HT-29 (cell line): ENCODE data around the gene MAP4K2. TPM values are rescaled to one million over a fixed set of nuclear protein-coding genes. Genes with fewer than 3 reads are reported as not detected.

Source experiments
- DNase-seq: peaks from one replicate; pipeline ENCODE4 v3.0.0-alpha.2; 2015; ENCODE audit warnings: low spot score
- total RNA-seq: library from RNA; depleted of rRNA; stranded (reverse); fragments of >200 nt; shearing (Covaris generic); gene quantifications from 2 replicates; pipeline ENCODE4 v1.2.3, GENCODE V29; 2014; rRNA removed

Gene MAP4K2
- total RNA-seq, 1 experiment from 2014 or later: 57.0 TPM

DNA sequence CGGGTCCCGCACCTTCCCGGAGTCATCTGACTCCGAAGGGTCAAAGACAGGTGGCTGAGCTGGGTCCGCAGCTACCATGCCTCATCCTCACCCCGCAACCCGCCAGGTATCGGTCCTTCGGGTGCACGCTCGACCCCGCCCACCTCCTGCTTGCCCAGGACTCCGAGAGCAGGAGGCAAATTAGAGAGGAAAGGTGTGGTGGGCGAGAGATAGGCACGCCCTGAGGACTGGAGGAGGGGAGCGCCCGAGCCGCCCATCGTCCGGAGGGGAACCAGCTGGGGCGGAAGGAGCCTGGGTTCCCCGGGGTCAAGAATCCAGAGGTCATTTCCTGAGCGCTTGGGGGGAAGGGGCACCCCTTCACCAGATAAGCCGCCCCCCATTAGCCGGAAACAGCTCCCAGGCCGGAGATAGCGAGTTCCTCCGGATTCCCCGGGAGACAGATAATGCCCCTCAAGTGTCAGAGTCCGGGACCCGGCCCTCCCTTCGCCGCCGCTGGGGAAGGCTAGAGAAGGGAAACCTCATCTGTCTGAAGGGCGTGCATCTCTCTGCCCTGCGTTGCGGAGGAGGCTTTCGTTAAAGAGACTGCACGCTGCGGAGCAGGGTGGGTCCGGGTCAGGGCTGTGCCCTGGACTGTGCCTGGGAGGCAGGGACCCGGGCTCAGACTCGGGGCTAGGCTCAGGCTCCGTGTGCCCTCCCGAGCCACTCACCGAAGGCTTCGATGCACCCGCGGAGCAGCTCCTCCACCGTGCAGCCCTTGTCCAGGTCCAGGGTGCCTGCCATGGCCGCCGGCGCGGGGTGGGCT is 60.7 kb downstream of the MAP4K2 start:
- peak; percentile 24 for DNase-seq

DNA sequence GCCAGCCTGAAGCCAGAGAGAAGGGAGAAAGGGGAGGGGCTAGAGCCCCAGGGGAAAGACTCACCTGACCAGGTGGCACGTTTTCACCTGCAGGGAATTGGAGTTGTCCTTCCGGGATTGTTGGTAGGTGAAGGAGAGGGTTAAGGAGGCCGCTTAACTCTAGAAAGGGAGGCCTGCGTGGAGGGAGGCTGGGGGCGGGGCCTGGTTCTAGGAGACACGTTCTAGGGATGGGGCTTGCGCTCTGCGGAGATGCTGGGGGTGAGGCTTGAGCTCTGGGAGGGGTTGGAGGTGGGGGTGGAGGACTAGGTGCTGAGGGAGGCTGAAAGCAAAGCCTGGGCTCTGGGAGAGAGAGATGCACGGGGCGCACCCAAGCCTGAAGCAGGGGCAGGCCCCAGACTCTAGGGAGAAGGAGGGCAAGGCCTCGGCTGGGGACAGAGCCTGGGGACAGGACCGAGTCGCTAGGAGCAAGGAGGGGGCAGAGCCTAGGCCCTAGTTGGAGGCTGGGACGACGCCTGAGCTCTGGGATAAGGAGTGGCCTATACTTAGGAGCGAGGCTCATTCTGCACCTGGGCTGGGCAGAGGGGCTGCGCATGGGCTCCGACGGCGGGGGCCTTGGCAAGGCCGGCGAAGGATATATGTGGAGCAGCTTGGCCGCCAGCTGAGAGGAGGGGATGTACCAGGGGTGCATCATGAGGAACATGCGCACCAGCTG is 61.5 kb downstream of the MAP4K2 start:
- no peak for DNase-seq

- no peak for DNase-seq
Measured at GRCh38 chr11:64739871-64740270, 63.1 kb downstream of the MAP4K2 start.

DNA sequence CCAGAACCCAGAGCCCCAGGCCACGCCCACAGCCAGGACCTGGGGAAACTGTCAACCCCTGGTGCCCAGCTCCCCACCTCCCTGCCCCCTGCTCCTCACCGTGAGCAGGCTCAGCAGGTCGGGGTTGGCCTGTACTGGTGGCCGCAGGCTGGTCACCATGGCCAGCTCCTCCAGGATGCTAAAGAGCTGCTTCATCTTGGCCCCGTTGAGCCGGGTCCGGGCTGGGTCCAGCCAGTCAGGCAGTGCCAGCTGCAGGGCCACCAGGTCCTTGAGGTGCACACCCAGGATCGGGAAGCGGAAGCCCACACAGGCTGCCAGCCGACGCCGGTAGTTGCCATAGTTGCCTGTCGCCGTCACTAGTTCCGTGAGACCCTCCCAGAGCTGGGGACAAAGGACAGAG is 66.4 kb downstream of the MAP4K2 start:
- DNase-seq: no peak

- no peak for DNase-seq
Measured at GRCh38 chr11:64735725-64736259, 67.2 kb downstream of the MAP4K2 start.

Other genes with a start within 250 kb of the MAP4K2 start
- 0.13 TPM in 1 of 2 replicates, not detected in the other for gene SLC22A11, start 247.3 kb downstream of the MAP4K2 start, total RNA-seq
- not detected in 2 replicates for gene SLC22A12, start 212.0 kb downstream of the MAP4K2 start, total RNA-seq
- not detected in 2 replicates for gene NRXN2, start 80.0 kb downstream of the MAP4K2 start, total RNA-seq
- not detected in 2 replicates for gene RASGRP2, start 59.1 kb downstream of the MAP4K2 start, total RNA-seq
- 0.16 and 0.23 TPM in 2 replicates for gene PYGM, start 43.2 kb downstream of the MAP4K2 start, total RNA-seq
- gene SF1, start 24.7 kb downstream of the MAP4K2 start, total RNA-seq: 193 and 251 TPM in 2 replicates
- gene MEN1, start 7.3 kb upstream of the MAP4K2 start, total RNA-seq: 35.1 and 38.0 TPM in 2 replicates
- 22.7 and 24.7 TPM in 2 replicates for gene CDC42BPG, start 41.4 kb upstream of the MAP4K2 start, total RNA-seq
- 118 and 123 TPM in 2 replicates for gene EHD1, start 75.4 kb upstream of the MAP4K2 start, total RNA-seq
- gene ATG2A, start 114.0 kb upstream of the MAP4K2 start, total RNA-seq: 47.1 and 50.5 TPM in 2 replicates
- gene PPP2R5B, start 121.5 kb upstream of the MAP4K2 start, total RNA-seq: 7.9 and 8.9 TPM in 2 replicates
- not detected in 2 replicates for gene GPHA2, start 132.7 kb upstream of the MAP4K2 start, total RNA-seq
- not detected in 2 replicates for gene MAJIN, start 168.9 kb upstream of the MAP4K2 start, total RNA-seq
- gene BATF2, start 193.8 kb upstream of the MAP4K2 start, total RNA-seq: 1.6 and 2.5 TPM in 2 replicates
- 103 and 104 TPM in 2 replicates for gene ARL2, start 210.9 kb upstream of the MAP4K2 start, total RNA-seq
- 26.5 and 36.1 TPM in 2 replicates for gene SNX15, start 224.2 kb upstream of the MAP4K2 start, total RNA-seq
- 52.4 and 52.5 TPM in 2 replicates for gene SAC3D1, start 238.0 kb upstream of the MAP4K2 start, total RNA-seq